Common myeloid progenitor, CD34-positive (primary cell): ENCODE results near the gene PRR23E.

Source experiments
- CTCF ChIA-PET: fragments of 350-600 bp; sonication (Branson Sonifier 250); formaldehyde crosslinking; loops from one replicate; lab custom pipeline; 2021; ENCODE audit warnings: antibody characterized with exemption; lab: Charles Lee
- POLR2A ChIA-PET: fragments of 350-600 bp; sonication (Branson Sonifier 250); formaldehyde crosslinking; loops from one replicate; lab custom pipeline; 2021; ENCODE audit warnings: antibody characterized with exemption; lab: Charles Lee
- DNase-seq, 3 donors: peaks; one replicate each; pipeline versions ENCODE4 v3.0.0 to v3.0.0-alpha.2; 2013
- H3K27ac ChIP-seq, 2 experiments: 1 replicate in 1 of 2; 2 replicates in 1 of 2; pipeline ENCODE4 v1.7.0; 2013; ENCODE audit warnings: inconsistent platforms in 2 of 2, low read length in 2 of 2, mild to moderate bottlenecking in 2 of 2, low read depth in 1 of 2, moderate library complexity in 1 of 2; ENCODE audit not compliant: severe bottlenecking in 2 of 2, insufficient read depth in 1 of 2, poor library complexity in 1 of 2
- H3K27me3 ChIP-seq, 5 experiments: replicated peaks in 2 of 5; 1 replicate in 3 of 5; 2 replicates in 2 of 5; pipeline versions ENCODE4 v1.6.1 to v1.7.0; 2013; ENCODE audit warnings: low read length in 4 of 5, mild to moderate bottlenecking in 2 of 5, moderate library complexity in 2 of 5, inconsistent platforms in 1 of 5; ENCODE audit not compliant: insufficient read depth in 5 of 5, control insufficient read depth in 4 of 5
- H3K36me3 ChIP-seq, 4 experiments: 1 replicate in 2 of 4; 2 replicates in 2 of 4; pipeline versions ENCODE4 v1.6.1 to v1.7.0; 2013; ENCODE audit warnings: low read length in 3 of 4, control low read depth in 1 of 4, mild to moderate bottlenecking in 1 of 4; ENCODE audit not compliant: control insufficient read depth in 4 of 4, insufficient read depth in 4 of 4
- H3K4me1 ChIP-seq, 4 experiments: 1 replicate in 3 of 4; 2 replicates in 1 of 4; pipeline versions ENCODE4 v1.6.1 to v1.7.1; 2013; ENCODE audit warnings: low read length in 3 of 4, mild to moderate bottlenecking in 3 of 4, control low read depth in 1 of 4, inconsistent platforms in 1 of 4, moderate library complexity in 1 of 4; ENCODE audit not compliant: control insufficient read depth in 4 of 4, insufficient read depth in 4 of 4; ENCODE audit errors: control extremely low read depth in 1 of 4
- H3K4me3 ChIP-seq, 7 experiments: 1 replicate in 4 of 7; 2 replicates in 3 of 7; pipeline versions ENCODE4 v1.5.1 to v1.7.0; 2013; ENCODE audit warnings: mild to moderate bottlenecking in 7 of 7, low read length in 6 of 7, moderate library complexity in 6 of 7, inconsistent platforms in 2 of 7, low read depth in 2 of 7, control low read depth in 1 of 7; ENCODE audit not compliant: insufficient read depth in 4 of 7, control insufficient read depth in 1 of 7; ENCODE audit errors: extremely low read depth in 1 of 7
- H3K9me3 ChIP-seq, 5 experiments: 1 replicate in 4 of 5; 2 replicates in 1 of 5; pipeline versions ENCODE4 v1.6.1 to v1.7.1; 2013; ENCODE audit warnings: low read length in 4 of 5, mild to moderate bottlenecking in 2 of 5, inconsistent platforms in 1 of 5, low read depth in 1 of 5, moderate library complexity in 1 of 5; ENCODE audit not compliant: control insufficient read depth in 4 of 5, insufficient read depth in 2 of 5; ENCODE audit errors: control extremely low read depth in 1 of 5
- WGBS: methylation state at CpG from one replicate; pipeline ENCODE4 v1.1.5; 2013; ENCODE audit not compliant: insufficient coverage; 5-methylcytosine and 5-hydroxymethylcytosine counted together

Gene PRR23E

DNA sequence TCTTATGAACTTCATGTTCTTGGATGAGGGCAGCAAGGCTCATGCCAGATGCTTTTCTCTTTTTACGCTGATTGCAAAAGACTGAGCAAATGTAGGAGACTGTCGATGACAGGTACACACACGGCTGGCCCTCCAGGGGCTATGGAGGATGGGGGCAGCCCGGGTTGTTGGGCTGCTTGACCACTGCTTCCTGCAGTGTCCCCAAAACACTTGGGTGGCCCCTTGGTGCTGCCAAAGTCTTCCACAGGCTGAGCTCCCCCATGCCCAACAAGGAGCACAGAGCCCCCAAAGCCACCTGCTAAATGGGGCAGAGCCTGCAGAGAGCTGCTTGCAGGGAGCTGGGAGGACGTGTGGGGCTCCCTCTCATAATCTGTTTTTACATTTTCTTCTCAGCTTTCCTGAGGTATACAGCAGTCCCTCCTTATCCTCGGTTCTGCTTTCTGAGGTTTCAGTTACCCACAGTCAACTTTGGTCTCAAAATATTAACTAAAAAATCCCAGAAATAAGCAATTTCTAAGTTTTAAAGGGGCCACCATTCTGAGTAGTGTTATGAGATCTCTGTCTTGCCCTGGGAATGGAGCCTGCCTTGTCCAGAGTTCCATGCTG lies 7.3 kb downstream of the PRR23E start:
- peaks cover 0 to 9% (median 1%) of the 10 kb centered on the region in 5 experiments for H3K9me3 ChIP-seq
- H3K4me1 ChIP-seq, result no peaks in the 10 kb centered on the region
- DNase-seq, result no peak
- CTCF ChIA-PET, result no interaction called here
- no peak overlapping the region for H3K27ac ChIP-seq
- H3K27me3 ChIP-seq, result peaks cover 0 to 43% (median 10%) of the 10 kb centered on the region in 5 experiments
- no peaks in the 10 kb centered on the region for H3K36me3 ChIP-seq
- WGBS, result 70% methylated on average over 3 of the region's 6 CpGs
- POLR2A ChIA-PET, result no interaction called here
- no peak overlapping the region for H3K4me3 ChIP-seq

DNA sequence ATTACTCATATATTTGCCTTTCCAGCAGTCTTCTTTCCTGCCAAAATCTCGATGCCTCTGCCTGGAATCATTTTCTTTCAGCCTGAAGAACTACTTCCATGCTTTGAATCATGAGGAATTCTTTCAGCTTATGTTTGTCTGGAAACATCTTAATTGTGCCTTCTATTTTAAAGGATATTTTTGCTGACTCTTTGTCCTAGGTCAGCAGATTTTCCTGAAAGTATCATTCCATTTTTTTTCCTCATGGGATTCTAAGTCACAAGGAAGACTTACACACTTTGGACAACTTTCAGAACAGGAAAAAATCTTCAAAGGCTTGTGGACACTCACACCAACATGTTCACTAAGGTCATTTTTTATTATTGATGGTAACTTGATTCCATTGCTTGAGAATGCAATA lies 10.1 kb downstream of the PRR23E start:
- H3K27me3 ChIP-seq, result peaks cover 0 to 19% (median 5%) of the 10 kb centered on the region in 5 experiments
- 50% methylated on average over 1 of the region's 1 CpG for WGBS
- H3K36me3 ChIP-seq, result no peaks in the 10 kb centered on the region
- ChIA-PET POLR2A (no interaction called here), CTCF (no interaction called here)
- no peak for DNase-seq
- H3K27ac ChIP-seq, result no peak overlapping the region
- H3K4me3 ChIP-seq, result no peak overlapping the region
- peaks cover 0 to 9% (median 1%) of the 10 kb centered on the region in 5 experiments for H3K9me3 ChIP-seq
- no peaks in the 10 kb centered on the region for H3K4me1 ChIP-seq

DNA sequence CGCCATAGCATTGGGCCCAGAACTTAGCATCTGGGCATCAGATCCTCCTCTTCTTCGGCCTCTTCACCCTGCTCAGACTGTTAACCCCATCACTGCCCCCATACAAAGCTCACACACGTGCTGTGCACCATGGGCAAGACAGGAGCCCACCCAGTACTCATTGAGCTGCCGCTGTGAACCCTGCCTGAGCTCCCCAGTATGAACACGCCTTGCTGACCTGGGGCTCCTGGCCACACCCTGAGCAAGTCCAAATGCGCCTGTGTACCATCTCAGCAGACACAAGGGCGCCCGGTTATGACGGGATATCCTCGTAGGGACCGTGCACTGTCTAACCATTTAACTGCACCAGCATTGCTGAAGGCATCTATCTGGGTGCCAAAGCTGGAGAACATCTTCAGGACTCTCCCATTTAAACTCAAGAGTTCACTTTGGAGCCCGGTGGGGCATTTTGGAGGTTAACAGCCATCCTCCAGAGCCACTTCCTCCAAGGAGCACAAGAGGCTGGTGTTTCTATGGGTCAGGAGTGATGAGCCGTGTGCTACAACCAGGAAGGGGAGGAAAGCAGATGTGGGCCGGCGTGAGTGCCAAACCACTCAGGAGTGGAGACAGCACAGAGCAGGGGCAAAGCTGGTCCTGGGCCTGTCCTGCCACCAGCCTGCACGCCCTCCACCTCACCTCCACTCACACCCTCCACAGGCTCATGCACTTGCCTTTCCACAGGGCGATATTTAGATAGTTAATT lies 12.1 kb downstream of the PRR23E start:
- WGBS, result 93% methylated on average over 13 of the region's 17 CpGs
- ChIA-PET POLR2A (no interaction called here), CTCF (no interaction called here)
- Histone ChIP-seq H3K27me3 (peaks cover 0 to 12% (median 5%) of the 10 kb centered on the region in 5 experiments), H3K36me3 (no peaks in the 10 kb centered on the region), H3K4me3 (no peak overlapping the region), H3K9me3 (peaks cover 0 to 9% (median 1%) of the 10 kb centered on the region in 5 experiments), H3K27ac (no peak overlapping the region), H3K4me1 (peaks cover 0 to 6% (median 0%) of the 10 kb centered on the region in 4 experiments)
- no peak for DNase-seq

DNA sequence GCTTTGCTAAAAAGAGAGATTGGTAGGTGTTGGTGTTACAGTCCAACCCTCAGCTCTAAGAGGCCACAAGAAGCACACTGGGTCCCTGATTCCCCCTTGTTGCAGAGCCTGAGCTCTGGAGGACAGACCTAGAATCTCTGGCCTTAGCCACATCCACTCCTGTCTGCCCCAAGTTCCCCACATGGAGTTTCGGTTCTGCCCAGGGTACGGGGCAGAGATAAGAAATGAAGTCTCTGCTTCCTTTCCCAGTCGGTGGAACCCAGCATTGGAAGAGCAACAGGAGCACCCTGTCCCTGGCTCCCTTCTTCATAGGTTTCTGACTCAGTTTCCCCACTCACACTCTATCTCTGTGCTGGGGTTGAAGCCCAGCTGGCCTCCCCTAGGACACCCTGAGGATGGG lies 13.2 kb downstream of the PRR23E start:
- POLR2A ChIA-PET, result no interaction called here
- peaks cover 0 to 9% (median 1%) of the 10 kb centered on the region in 5 experiments for H3K9me3 ChIP-seq
- CTCF ChIA-PET, result no interaction called here
- DNase-seq, result no peak
- H3K36me3 ChIP-seq, result no peaks in the 10 kb centered on the region
- no peak overlapping the region for H3K27ac ChIP-seq
- no peak overlapping the region for H3K4me3 ChIP-seq
- 82% methylated on average over 3 of the region's 3 CpGs for WGBS
- peaks cover 0 to 6% (median 2%) of the 10 kb centered on the region in 5 experiments for H3K27me3 ChIP-seq
- peaks cover 0 to 6% (median 0%) of the 10 kb centered on the region in 4 experiments for H3K4me1 ChIP-seq

DNA sequence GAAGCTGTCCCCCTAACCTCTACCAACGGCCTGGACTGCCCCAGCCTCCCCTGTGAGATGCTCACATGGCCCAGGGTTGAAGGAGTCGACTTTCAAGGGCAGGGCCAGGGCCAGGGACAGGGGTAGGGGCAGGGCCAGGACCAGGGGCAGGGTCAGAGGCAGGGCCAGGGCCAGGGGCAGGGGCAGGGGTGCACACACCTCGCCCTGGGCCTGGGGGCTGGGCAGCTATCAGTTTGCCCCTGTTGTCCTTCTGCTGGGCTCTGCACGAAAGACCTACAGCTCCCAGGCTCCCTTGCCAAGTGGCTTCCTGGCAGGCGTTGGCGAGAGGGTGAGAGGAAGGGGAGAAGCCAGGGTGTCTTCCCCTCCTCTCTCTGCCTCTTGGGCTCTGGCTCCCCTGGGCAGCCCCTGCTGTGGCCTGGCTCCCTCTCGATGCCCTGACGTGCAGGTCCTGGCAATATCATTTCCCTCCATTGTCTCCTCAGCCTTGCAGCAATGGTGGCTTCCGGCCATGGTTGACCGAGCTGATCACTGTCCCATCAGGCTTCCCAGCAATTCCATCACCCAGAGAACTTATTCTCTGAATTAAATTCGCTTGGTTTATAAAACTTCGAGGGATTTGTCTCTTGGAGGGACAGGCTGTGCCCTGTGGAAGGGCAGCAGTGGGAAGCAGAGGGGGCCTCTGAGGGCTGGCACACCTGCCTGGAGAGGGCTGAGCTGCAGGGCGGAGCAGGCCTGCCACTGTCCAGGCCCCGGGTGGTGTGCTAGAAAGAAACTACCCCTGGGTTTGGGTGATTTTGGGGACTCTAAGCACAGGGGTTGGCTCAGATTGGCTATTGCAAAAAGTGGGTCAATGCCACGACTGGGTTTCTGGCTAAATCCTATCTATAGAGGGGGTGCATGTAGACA lies 13.9 kb downstream of the PRR23E start:
- no peak for DNase-seq
- 84% methylated on average over 14 of the region's 15 CpGs for WGBS
- ChIA-PET CTCF (no interaction called here), POLR2A (no interaction called here)
- Histone ChIP-seq H3K9me3 (peaks cover 0 to 9% (median 1%) of the 10 kb centered on the region in 5 experiments), H3K4me1 (peaks cover 0 to 6% (median 0%) of the 10 kb centered on the region in 4 experiments), H3K27me3 (peaks cover 0 to 10% (median 2%) of the 10 kb centered on the region in 5 experiments), H3K36me3 (no peaks in the 10 kb centered on the region), H3K4me3 (no peak overlapping the region), H3K27ac (no peak overlapping the region)

DNA sequence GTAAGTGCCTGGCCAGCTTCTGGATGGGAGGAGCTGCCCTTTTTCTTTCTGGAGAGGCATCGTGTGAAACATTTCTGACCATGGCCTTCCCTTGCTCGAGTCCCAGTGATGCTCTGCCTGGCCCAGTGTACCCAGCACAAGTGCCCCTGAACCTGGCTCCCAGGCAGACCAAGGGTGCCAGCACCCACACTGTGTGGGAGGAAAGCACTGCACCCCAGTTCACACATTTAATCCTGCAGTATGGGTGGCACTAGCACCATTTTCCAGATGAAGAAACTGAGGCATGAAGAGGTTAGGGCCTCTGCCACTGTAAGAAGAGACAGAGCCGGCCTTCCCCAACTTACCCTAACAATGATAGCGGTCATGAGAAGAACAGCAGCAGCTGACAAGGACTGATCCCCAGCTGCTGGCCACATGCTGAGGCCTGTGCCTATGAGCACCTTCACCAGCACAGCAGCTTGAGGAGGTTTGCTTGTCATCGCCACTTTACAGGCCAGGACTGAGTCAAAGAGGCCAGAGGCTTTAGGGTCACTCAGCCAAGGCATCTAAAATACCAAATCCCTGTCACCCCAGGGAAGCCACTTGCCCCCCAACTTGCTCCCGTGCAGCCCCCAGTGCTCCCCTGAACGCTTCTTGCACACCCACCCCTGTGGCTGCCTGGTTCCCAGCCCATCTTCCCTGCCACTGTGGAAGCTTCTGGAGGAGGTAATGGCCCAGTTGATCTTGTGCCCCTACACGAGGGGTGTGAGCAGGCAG lies 15.0 kb downstream of the PRR23E start:
- 96% methylated on average over 8 of the region's 8 CpGs for WGBS
- Histone ChIP-seq H3K27ac (no peak overlapping the region), H3K36me3 (no peaks in the 10 kb centered on the region), H3K4me3 (no peak overlapping the region), H3K27me3 (peaks cover 0 to 11% (median 2%) of the 10 kb centered on the region in 5 experiments), H3K4me1 (peaks cover 0 to 6% (median 0%) of the 10 kb centered on the region in 4 experiments), H3K9me3 (peaks cover 0 to 1% (median 0%) of the 10 kb centered on the region in 5 experiments)
- ChIA-PET CTCF (no interaction called here), POLR2A (no interaction called here)
- no peak for DNase-seq
